ENCODE measurements around the gene PLCB2. TPM values are rescaled to one million over a fixed set of nuclear protein-coding genes. Genes with fewer than 3 reads are reported as not detected.

Gene PLCB2
- total RNA-seq, 4 donors from 2014 or later = 1.7 to 7.2 (median 4.1) TPM

DNA sequence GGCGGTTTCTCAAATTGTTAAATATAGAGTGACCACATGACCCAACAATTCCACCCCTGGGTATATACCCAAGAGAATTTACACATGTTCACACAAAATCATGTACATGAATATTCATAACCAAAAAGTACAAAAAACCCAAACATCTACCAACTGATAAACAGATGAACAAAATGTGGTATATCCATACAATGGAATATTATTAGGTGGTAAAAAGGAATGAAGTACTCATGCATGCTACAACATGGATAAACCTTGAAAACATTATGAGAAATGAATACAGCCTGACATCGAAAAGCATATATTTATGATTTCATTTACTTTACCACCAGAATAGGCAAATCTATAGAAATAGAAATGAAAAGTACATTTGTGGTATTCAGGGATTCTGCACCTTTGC is 7.4 kb downstream of the PLCB2 start:
- Histone ChIP-seq H3K9me3 (no peaks in the 10 kb centered on the region), H3K4me1 (peaks cover 11 to 16% of the 10 kb centered on the region in 2 donors)
- DNase-seq = no peak

GRCh38 chr15:40298216-40298935 is 9.4 kb downstream of the PLCB2 start:
- DNase-seq = no peak
- TF ChIP-seq CTCF (IDR thresholded peaks at IDR 0.05) (no peak), POLR2A (IDR thresholded peaks at IDR 0.05) (no peak)
- Histone ChIP-seq H3K36me3 (no peaks in the 10 kb centered on the region), H3K4me3 (replicated peaks in 1 of 3) (no peak overlapping the region), H3K4me1 (peaks cover 11 to 16% of the 10 kb centered on the region in 2 donors), H3K9me3 (no peaks in the 10 kb centered on the region), H3K27ac (no peak overlapping the region), H3K27me3 (no peaks in the 10 kb centered on the region)
- intact Hi-C loops (cut with DNase I) = no loop called here
- WGBS, 2 donors = 95 to 96% methylated on average over 14 to 16 of the region's 17 CpGs

More for the DNA sequence above, 7.4 kb downstream of the PLCB2 start:
- WGBS, 2 donors = 95 to 99% methylated on average over 2 of the region's 2 CpGs
- Histone ChIP-seq H3K27ac (no peak overlapping the region), H3K4me3 (replicated peaks in 1 of 3) (no peak overlapping the region), H3K36me3 (no peaks in the 10 kb centered on the region), H3K27me3 (no peaks in the 10 kb centered on the region)
- intact Hi-C loops (cut with DNase I) = no loop called here
- no peak for TF ChIP-seq CTCF (IDR thresholded peaks at IDR 0.05)
- no peak for TF ChIP-seq POLR2A (IDR thresholded peaks at IDR 0.05)

DNA sequence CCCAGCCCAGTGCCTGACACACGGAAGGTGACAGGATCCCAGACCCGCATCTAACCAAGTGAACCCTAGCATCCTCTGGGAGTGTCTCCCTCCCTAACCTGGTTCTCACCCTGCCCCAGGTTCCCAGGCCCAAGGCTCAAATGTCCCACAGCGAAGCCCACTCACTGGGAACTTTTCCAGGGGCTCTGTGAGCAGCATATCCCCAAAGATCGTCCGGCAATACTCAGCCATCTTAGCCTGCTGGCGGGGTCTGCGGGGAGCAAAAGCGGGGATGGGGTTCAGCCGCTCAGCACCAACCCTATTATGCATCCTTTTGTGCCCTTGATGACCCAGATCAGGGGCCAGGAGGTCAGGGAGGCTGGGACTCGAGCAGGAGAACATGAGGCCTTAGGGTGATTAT is 10.4 kb downstream of the PLCB2 start:
- intact Hi-C loops (cut with DNase I) = no loop called here
- H3K9me3 ChIP-seq = no peaks in the 10 kb centered on the region
- no peak for DNase-seq
- no peaks in the 10 kb centered on the region for H3K27me3 ChIP-seq
- TF ChIP-seq POLR2A (IDR thresholded peaks at IDR 0.05) (no peak), CTCF (IDR thresholded peaks at IDR 0.05) (no peak)
- H3K36me3 ChIP-seq = no peaks in the 10 kb centered on the region
- WGBS, 2 donors = 92 to 97% methylated on average over 9 to 10 of the region's 10 CpGs
- no peak overlapping the region for H3K4me3 ChIP-seq (replicated peaks in 1 of 3)
- H3K4me1 ChIP-seq = peaks cover 11 to 16% of the 10 kb centered on the region in 2 donors
- no peak overlapping the region for H3K27ac ChIP-seq

- intact Hi-C loops (cut with DNase I) = no loop called here
- no peak overlapping the region for H3K27ac ChIP-seq
- TF ChIP-seq POLR2A (IDR thresholded peaks at IDR 0.05) (no peak), CTCF (IDR thresholded peaks at IDR 0.05) (no peak)
- no peaks in the 10 kb centered on the region for H3K9me3 ChIP-seq
- H3K4me3 ChIP-seq (replicated peaks in 1 of 3) = no peak overlapping the region
- 63 to 75% methylated on average over 5 of the region's 5 CpGs for WGBS, 2 donors
- H3K36me3 ChIP-seq = no peaks in the 10 kb centered on the region
- DNase-seq = no peak
- peaks cover 11 to 16% of the 10 kb centered on the region in 2 donors for H3K4me1 ChIP-seq
- no peaks in the 10 kb centered on the region for H3K27me3 ChIP-seq
Measured at GRCh38 chr15:40296561-40297230, 11.0 kb downstream of the PLCB2 start.

All from thyroid gland (tissue), 4 donors.